HepG2 (cell line): ENCODE measurements around the gene MICOS13. TPM values are rescaled to one million over a fixed set of nuclear protein-coding genes. Genes with fewer than 3 reads are reported as not detected.

ENCODE experiments used
- ATAC-seq: fragments of 200-7000 bp; cut with Tn5 transposase; 3 replicates; pipeline ENCODE4 v1.9.1; 2020; ENCODE audit warnings: mild to moderate bottlenecking, moderate library complexity
- BruUV-seq: library from RNA; stranded (reverse); fragments of 400-500 nt; replicated peaks from 2 replicates; lab custom pipeline; 2021; lab: Mats Ljungman, UMichigan
- CTCF ChIA-PET: fragments of 300-600 bp; formaldehyde crosslinking; extraction: SDS; loops from one replicate; lab custom pipeline; 2021; ENCODE audit warnings: low total read pairs, inconsistent platforms, low intra/inter-chr PET ratio; lab: Yijun Ruan, JAX
- POLR2A ChIA-PET: fragments of 350-600 bp; sonication (Branson Sonifier 250); formaldehyde crosslinking; loops from one replicate; lab custom pipeline; 2020; ENCODE audit warnings: antibody characterized with exemption, inconsistent platforms; lab: Yijun Ruan, JAX
- DNase-seq: peaks from one replicate; pipeline ENCODE4 v3.0.0-alpha.2; 2015; ENCODE audit warnings: low spot score
- FAIRE-seq: peaks from 3 replicates; lab custom pipeline; 2011; peaks lifted over from hg19 to GRCh38; lab: Jason Lieb, UNC
- H2AFZ ChIP-seq: one replicate; pipeline ENCODE4 v1.6.1; 2011; ENCODE audit warnings: low read length, inconsistent platforms
- H3K27ac ChIP-seq: fragments of 300-600 bp; 3 replicates; pipeline ENCODE4 v1.8.0; 2011; ENCODE audit warnings: mixed run types, mild to moderate bottlenecking, mixed read lengths, low read length, inconsistent platforms; ENCODE audit not compliant: insufficient read depth; ENCODE audit errors: extremely low read length
- H3K27me3 ChIP-seq, 2 experiments: fragments of 200-600 bp in 1 of 2; 2 replicates in 1 of 2; 3 replicates in 1 of 2; pipeline versions ENCODE4 v1.6.0 to v1.8.0; 2011; ENCODE audit warnings: low read length in 2 of 2, mild to moderate bottlenecking in 2 of 2, moderate library complexity in 2 of 2, inconsistent platforms in 1 of 2; ENCODE audit not compliant: insufficient read depth in 2 of 2, control insufficient read depth in 1 of 2
- H3K36me3 ChIP-seq, 2 experiments: fragments of 200-600 bp in 1 of 2; replicated peaks in 1 of 2; 2 replicates in 1 of 2; 3 replicates in 1 of 2; pipeline versions ENCODE4 v1.5.1 to v1.8.0; 2011; ENCODE audit warnings: low read length in 2 of 2, inconsistent platforms in 1 of 2; ENCODE audit not compliant: insufficient read depth in 2 of 2, control insufficient read depth in 1 of 2
- H3K4me1 ChIP-seq: 2 replicates; pipeline ENCODE4 v1.5.1; 2012; ENCODE audit warnings: low read length, inconsistent platforms; ENCODE audit not compliant: insufficient read depth
- H3K4me2 ChIP-seq: 2 replicates; pipeline ENCODE4 v1.6.0; 2011; ENCODE audit warnings: low read depth, low read length, inconsistent platforms
- H3K4me3 ChIP-seq, 3 experiments: fragments of 200-600 bp in 1 of 3; sonication (generic), shearing (Covaris generic) in 1 of 3; replicated peaks in 1 of 3; 2 replicates each; pipeline ENCODE4 v1.5.1; 2011 to 2016; ENCODE audit warnings: low read length in 3 of 3, inconsistent platforms in 2 of 3, low read depth in 2 of 3, mild to moderate bottlenecking in 2 of 3, control low read depth in 1 of 3, mixed read lengths in 1 of 3; ENCODE audit not compliant: insufficient read depth in 1 of 3
- H3K79me2 ChIP-seq: one replicate; pipeline ENCODE4 v1.6.1; 2011; ENCODE audit warnings: low read length, inconsistent platforms; ENCODE audit not compliant: insufficient read depth
- H3K9ac ChIP-seq: 2 replicates; pipeline ENCODE4 v1.6.0; 2011; ENCODE audit warnings: mild to moderate bottlenecking, low read depth, low read length, inconsistent platforms; ENCODE audit not compliant: insufficient read depth
- H3K9me3 ChIP-seq: 2 replicates; pipeline ENCODE4 v1.5.1; 2012; ENCODE audit warnings: mild to moderate bottlenecking, low read length
- H4K20me1 ChIP-seq: 2 replicates; pipeline ENCODE4 v1.6.0; 2011; ENCODE audit warnings: inconsistent platforms, mild to moderate bottlenecking, low read length, moderate library complexity; ENCODE audit not compliant: insufficient read depth
- ATF2 ChIP-seq: sonication (generic); formaldehyde crosslinking; IDR thresholded peaks from 2 replicates; pipeline ENCODE4 v1.4.0; 2020; ENCODE audit warnings: missing genetic modification reagents
- EP300 ChIP-seq, 3 experiments: sonication (generic) in 1 of 3; formaldehyde crosslinking in 1 of 3; IDR thresholded peaks; 2 replicates each; pipeline versions ENCODE4 v1.5.1 to v1.6.1; 2011 to 2020; ENCODE audit warnings: low read depth in 2 of 3, low read length in 2 of 3, borderline replicate concordance in 1 of 3, improper control_type of control experiment in 1 of 3, mild to moderate bottlenecking in 1 of 3, missing genetic modification reagents in 1 of 3, moderate library complexity in 1 of 3
- MAFG ChIP-seq: sonication (generic); formaldehyde crosslinking; IDR thresholded peaks from 2 replicates; pipeline ENCODE4 v1.5.1; 2020; ENCODE audit warnings: mild to moderate bottlenecking, missing genetic modification reagents
- NFAT5 ChIP-seq: sonication (generic); formaldehyde crosslinking; IDR thresholded peaks from 2 replicates; pipeline ENCODE4 v1.4.0; 2020; ENCODE audit warnings: missing genetic modification reagents
- PLSCR1 ChIP-seq: sonication (generic); formaldehyde crosslinking; IDR thresholded peaks from 2 replicates; pipeline ENCODE4 v1.5.0; 2020; ENCODE audit warnings: missing genetic modification reagents, mild to moderate bottlenecking, borderline replicate concordance
- SRSF4 ChIP-seq: fragments of 200-400 bp; formaldehyde crosslinking; IDR thresholded peaks from one replicate; pipeline ENCODE4 v1.6.1; 2018; ENCODE audit warnings: mild to moderate bottlenecking, low read depth, low read length, moderate library complexity; ENCODE audit not compliant: poor library complexity, severe bottlenecking
- TERF1 ChIP-seq: sonication (generic); formaldehyde crosslinking; IDR thresholded peaks from 2 replicates; pipeline ENCODE4 v1.8.0; 2022; ENCODE audit warnings: mild to moderate bottlenecking, missing genetic modification reagents, moderate library complexity
- ZC3H13 ChIP-seq: sonication (generic); formaldehyde crosslinking; IDR thresholded peaks from 2 replicates; pipeline ENCODE4 v1.8.1; 2023; ENCODE audit warnings: mild to moderate bottlenecking, missing genetic modification reagents, moderate library complexity
- ZNF816 ChIP-seq: sonication (generic); formaldehyde crosslinking; IDR thresholded peaks from 2 replicates; pipeline ENCODE4 v1.8.0; 2022; ENCODE audit warnings: missing genetic modification reagents, mild to moderate bottlenecking, borderline replicate concordance
- WGBS: methylation state at CpG from one replicate; pipeline ENCODE4 v1.1.6; 2017; ENCODE audit warnings: low lambda C conversion rate; 5-methylcytosine and 5-hydroxymethylcytosine counted together
- in situ Hi-C: cut with HindIII; loops from 2 replicates; pipeline ENCODE4 v1.10.0; 2017; ENCODE audit warnings: low pct_unique_long_range_greater_than_20kb; ENCODE audit not compliant: extremely low pct_ligation_motif_present
- intact Hi-C: fragments of 100-400 bp; cut with micrococcal nuclease; formaldehyde crosslinking; loops from one replicate; pipeline ENCODE4 v1.10.0; 2022; ENCODE audit not compliant: unreplicated experiment
- polyA plus RNA-seq, 8 experiments: library from polyadenylated mRNA; depleted of rRNA in 3 of 8; stranded (reverse) in 7 of 8; unstranded in 1 of 8; fragments of >200 nt; fragmentation: Illumina TruSeq in 4 of 8; extraction: Trizol in 4 of 8; gene quantifications; 2 replicates each; pipeline versions ENCODE4 v1.2.1 to v1.2.3, GENCODE V29; 2011 to 2016; ENCODE audit warnings: low read depth in 4 of 8, missing spikeins in 1 of 8, mixed read lengths in 1 of 8; ENCODE audit not compliant: insufficient read depth in 1 of 8
- total RNA-seq, 5 experiments: library from RNA; depleted of rRNA; stranded (reverse); fragments of >200 nt; fragmentation: Illumina TruSeq; extraction: Trizol; gene quantifications; 2 replicates each; pipeline ENCODE4 v1.2.3, GENCODE V29; 2016; ENCODE audit warnings: low read depth in 1 of 5
- TF ChIP-seq, protein P1 (sequence below): sonication (generic); formaldehyde crosslinking; IDR thresholded peaks from 2 replicates; pipeline ENCODE4 v1.4.0; 2020; ENCODE audit warnings: low read depth, mild to moderate bottlenecking, missing genetic modification reagents

The MICOS13 gene
- total and polyA plus RNA-seq, 2 of the 13 experiments (the other 11 are each of a cell fraction or from before 2014, with no cell fraction given), result 28.8 to 35.4 TPM

DNA sequence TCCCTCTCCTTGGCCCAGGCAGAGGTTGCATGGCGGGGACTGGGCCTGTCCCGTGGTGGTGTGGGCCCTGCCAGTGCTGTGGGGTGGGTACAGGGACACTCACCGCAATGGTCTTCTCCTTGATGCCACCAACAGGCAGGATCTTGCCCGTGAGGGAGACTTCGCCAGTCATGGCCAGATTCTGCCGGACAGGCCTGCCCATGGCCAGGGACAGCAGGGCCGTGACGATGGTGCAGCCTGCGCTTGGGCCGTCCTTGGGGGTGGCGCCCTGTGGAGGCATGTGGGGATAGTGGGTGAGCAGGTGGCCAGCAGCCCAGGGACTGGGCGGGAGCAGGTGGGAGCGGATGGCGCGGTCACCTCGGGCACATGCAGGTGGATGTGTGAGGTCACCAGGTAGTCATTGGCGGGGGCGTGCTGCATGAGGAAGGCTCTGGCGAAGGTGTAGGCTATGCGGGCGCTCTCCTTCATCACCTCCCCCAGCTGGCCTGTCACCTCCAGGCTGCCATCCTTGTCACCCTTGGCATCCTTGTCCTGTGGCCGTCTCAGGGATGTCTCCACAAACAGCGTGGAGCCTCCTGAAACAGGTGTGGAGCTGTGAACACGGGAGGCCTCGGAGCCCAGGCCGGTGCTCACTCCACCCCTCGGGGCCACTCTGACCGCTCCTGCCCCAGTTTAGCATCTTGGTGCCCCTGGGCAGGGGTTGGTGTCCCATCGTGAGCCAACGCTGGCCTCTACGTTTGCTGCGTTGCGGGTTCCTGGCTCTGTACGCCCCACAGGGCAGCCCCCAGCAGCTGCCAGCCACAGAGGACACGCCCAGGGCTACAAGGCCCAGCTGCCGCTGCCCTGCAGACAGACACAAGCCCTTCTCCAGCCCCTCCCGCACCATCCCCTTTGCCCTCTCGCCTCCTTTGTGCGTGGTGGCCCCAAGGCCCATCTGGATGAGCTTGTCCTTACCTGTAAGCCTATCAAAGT lies 13.2 kb upstream of the MICOS13 start:
- ATAC-seq (no peak), FAIRE-seq (no peak), DNase-seq (no peak)
- H3K4me2 ChIP-seq, result no peak overlapping the region
- in situ Hi-C loops, result no loop called here
- H3K9ac ChIP-seq, result no peak overlapping the region
- CTCF ChIA-PET, result no interaction called here
- POLR2A ChIA-PET, result interaction anchor here (0.7 kb wide), 1 partner anchor 25 kb away, joined by 4 read pairs; no protein-coding TSS in a partner anchor
- H4K20me1 ChIP-seq, result peaks cover 38% of the 10 kb centered on the region
- BruUV-seq, result no TSS peak
- WGBS, result 95% methylated on average over 10 of the region's 39 CpGs
- no peaks in the 10 kb centered on the region; a peak in 1 of 5 replicates for H3K27me3 ChIP-seq
- H3K4me1 ChIP-seq, result peaks cover 14% of the 10 kb centered on the region; the same call in 1 of the 2 replicates
- H3K9me3 ChIP-seq, result no peaks in the 10 kb centered on the region
- H2AFZ ChIP-seq, result no peak overlapping the region
- no peak overlapping the region for H3K4me3 ChIP-seq
- peaks cover 28 to 66% of the 10 kb centered on the region in 2 experiments for H3K36me3 ChIP-seq
- peaks cover 35% of the 10 kb centered on the region for H3K79me2 ChIP-seq
- intact Hi-C loops, result no loop called here
- H3K27ac ChIP-seq, result no peak overlapping the region
- no peak for TF ChIP-seq NFAT5 (CRISPR knock-in tag)
- TF ChIP-seq MAFG, result no peak
- no peak for TF ChIP-seq EP300 (IDR thresholded peaks at IDR 0.05; ENCODE audit: low read depth in 2 of 2, low read length in 2 of 2)
- no peak for TF ChIP-seq EP300 (CRISPR knock-in tag; IDR thresholded peaks at IDR 0.05; ENCODE audit: borderline replicate concordance)
- TF ChIP-seq, protein P1, sequence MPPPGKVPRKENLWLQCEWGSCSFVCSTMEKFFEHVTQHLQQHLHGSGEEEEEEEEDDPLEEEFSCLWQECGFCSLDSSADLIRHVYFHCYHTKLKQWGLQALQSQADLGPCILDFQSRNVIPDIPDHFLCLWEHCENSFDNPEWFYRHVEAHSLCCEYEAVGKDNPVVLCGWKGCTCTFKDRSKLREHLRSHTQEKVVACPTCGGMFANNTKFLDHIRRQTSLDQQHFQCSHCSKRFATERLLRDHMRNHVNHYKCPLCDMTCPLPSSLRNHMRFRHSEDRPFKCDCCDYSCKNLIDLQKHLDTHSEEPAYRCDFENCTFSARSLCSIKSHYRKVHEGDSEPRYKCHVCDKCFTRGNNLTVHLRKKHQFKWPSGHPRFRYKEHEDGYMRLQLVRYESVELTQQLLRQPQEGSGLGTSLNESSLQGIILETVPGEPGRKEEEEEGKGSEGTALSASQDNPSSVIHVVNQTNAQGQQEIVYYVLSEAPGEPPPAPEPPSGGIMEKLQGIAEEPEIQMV (CRISPR knock-in tag), result no peak
- peak; percentile 65; the same call in 1 of the 2 replicates for TF ChIP-seq ZC3H13
- TF ChIP-seq SRSF4, result no peak
- no peak for TF ChIP-seq ATF2
- no peak for TF ChIP-seq ZNF816 (CRISPR knock-in tag)
- no peak for TF ChIP-seq PLSCR1 (CRISPR knock-in tag)
- peak; percentile 67; the same call in 1 of the 2 replicates for TF ChIP-seq TERF1
